AG04449 (cell line): ENCODE measurements around the gene PGLYRP3.

ENCODE experiments used
- CTCF ChIA-PET: fragments of 350-600 bp; formaldehyde crosslinking; extraction: SDS; loops from one replicate; lab custom pipeline; 2021; ENCODE audit warnings: antibody characterized with exemption; lab: Yijun Ruan, JAX
- POLR2A ChIA-PET: fragments of 400-600, 350-600 bp; formaldehyde crosslinking; extraction: SDS; loops from one replicate; lab custom pipeline; 2020; ENCODE audit warnings: antibody characterized with exemption, inconsistent platforms; lab: Yijun Ruan, JAX
- DNase-seq: peaks from one replicate; pipeline ENCODE4 v3.0.0-alpha.2; 2010; ENCODE audit warnings: low read depth, low spot score
- H3K4me3 ChIP-seq: 2 replicates; pipeline ENCODE4 v1.5.1; 2011; ENCODE audit warnings: low read depth, mild to moderate bottlenecking, control low read depth, low read length
- CTCF ChIP-seq: IDR thresholded peaks from one replicate; pipeline ENCODE4 v1.5.1; 2011; ENCODE audit warnings: mild to moderate bottlenecking, moderate library complexity, low read length, control low read depth, inconsistent platforms; ENCODE audit not compliant: insufficient read depth; ENCODE audit errors: missing control alignments

The PGLYRP3 gene

DNA sequence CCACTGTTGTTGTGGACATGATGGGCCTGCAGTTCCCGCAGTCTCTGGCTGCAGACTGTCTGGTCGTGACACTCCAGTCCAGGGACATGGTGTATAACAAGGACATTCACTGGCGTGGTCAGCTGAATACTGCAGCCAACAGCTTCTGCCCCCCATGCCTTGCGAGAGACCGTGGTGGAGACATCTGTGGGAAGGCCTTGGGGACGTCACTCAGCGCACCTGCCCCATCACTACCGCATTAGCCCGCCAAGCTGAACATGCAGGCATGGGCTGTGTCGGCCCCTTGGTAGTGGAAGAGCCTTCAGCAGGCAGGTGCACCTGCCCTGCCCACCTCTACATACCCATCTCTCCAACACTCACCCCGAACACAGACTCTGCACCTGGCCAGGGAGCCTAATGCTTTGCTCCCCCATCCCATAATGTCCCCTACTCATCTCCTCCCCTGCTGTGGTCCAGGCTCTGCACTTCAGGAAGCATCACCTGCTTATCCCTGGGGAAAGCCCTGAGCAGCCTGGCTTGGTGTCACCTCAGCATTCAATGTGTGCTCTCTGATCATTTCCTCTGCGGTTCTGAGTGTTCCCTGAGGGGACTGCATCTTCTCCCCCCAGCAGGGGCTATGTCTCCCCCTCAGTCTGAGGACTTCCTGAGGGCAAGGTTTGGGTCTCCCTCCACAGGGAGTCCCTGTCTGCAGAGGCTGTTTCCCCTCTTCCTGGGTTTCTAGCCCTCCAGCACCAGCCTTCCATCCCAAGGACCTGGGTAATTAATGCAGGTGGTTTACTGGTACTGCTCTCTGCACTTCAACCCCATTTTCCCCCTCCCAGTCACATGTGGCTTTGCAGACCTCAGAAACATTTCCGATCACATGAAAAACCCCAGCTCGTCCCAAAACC lies 32.7 kb upstream of the PGLYRP3 start:
- no peak overlapping the region for H3K4me3 ChIP-seq
- POLR2A ChIA-PET = no interaction called here
- no peak for TF ChIP-seq CTCF
- CTCF ChIA-PET = interaction anchor here (1.1 to 2.1 kb wide), 5 partner anchors 9 to 151 kb away, joined by 3 to 11 read pairs (median 6); no protein-coding TSS in a partner anchor
- no peak for DNase-seq

DNA sequence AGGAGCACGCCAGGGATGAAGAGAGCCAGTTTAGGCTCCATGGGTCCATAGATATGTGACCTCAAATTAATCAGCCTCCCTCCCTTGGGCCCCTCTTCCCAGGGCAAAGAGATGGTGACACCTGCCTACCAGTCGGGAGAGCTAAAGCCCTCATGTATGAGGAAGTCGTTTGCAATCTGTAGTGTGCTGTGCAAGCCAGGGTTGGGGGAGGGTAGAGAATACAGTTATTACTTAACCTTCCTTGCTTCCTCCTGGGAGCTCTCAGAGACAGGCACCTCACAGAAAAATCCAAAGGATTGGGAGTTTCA lies 31.9 kb upstream of the PGLYRP3 start:
- POLR2A ChIA-PET = no interaction called here
- TF ChIP-seq CTCF = no peak
- DNase-seq = no peak
- CTCF ChIA-PET = interaction anchor here (1.2 to 2.7 kb wide), 4 partner anchors 8 to 151 kb away, joined by 3 to 16 read pairs (median 8); no protein-coding TSS in a partner anchor
- no peak overlapping the region for H3K4me3 ChIP-seq

GRCh38 chr1:153343811-153344717 lies 31.3 kb upstream of the PGLYRP3 start:
- H3K4me3 ChIP-seq = no peak overlapping the region
- no peak for DNase-seq
- no peak for TF ChIP-seq CTCF
- ChIA-PET POLR2A (no interaction called here), CTCF (interaction anchor here (1.2 to 2.7 kb wide), 4 partner anchors 8 to 152 kb away, joined by 3 to 16 read pairs (median 8); no protein-coding TSS in a partner anchor)

GRCh38 chr1:153343040-153343681 lies 30.4 kb upstream of the PGLYRP3 start:
- no peak for TF ChIP-seq CTCF
- ChIA-PET POLR2A (no interaction called here), CTCF (interaction anchor here (1.3 to 2.7 kb wide), 3 partner anchors 9 to 153 kb away, joined by 3 to 16 read pairs (median 11); no protein-coding TSS in a partner anchor)
- H3K4me3 ChIP-seq = no peak overlapping the region
- DNase-seq = no peak

DNA sequence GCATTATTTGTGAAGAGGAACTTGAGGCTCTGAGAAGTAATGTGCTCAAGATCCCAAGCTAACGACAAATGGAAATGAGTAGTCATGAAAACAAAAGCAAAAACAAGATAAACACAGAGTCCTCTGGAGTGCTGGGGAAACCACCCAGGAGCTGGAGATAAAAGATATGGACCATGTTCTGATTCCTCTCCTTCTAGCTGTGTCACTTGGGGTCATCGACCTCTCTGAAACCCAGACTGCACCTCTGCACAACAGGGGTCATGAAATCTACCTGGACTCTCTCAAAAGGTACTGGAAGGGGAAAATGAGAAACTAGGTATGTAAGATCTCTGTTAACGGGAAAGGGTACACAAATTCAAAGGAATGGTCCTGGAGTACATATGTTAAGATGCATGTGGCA lies 29.4 kb upstream of the PGLYRP3 start:
- no peak for DNase-seq
- no peak overlapping the region for H3K4me3 ChIP-seq
- TF ChIP-seq CTCF = no peak
- POLR2A ChIA-PET = no interaction called here
- CTCF ChIA-PET = interaction anchor here (2.7 kb wide), 1 partner anchor 10 kb away, joined by 16 read pairs; no protein-coding TSS in a partner anchor
